Activated gamma-delta T cell (primary cell): Measurements from ENCODE around the gene ZKSCAN4.

Source experiments
- DNase-seq: peaks from one replicate; lab custom pipeline; 2025; lab: John Stamatoyannopoulos, UW
- total RNA-seq, 2 donors: gene quantifications; one replicate each; lab custom pipeline; 2026; lab: John Stamatoyannopoulos, UW

Gene ZKSCAN4
- 25.3 to 28.7 reads per million in 2 donors for total RNA-seq

DNA sequence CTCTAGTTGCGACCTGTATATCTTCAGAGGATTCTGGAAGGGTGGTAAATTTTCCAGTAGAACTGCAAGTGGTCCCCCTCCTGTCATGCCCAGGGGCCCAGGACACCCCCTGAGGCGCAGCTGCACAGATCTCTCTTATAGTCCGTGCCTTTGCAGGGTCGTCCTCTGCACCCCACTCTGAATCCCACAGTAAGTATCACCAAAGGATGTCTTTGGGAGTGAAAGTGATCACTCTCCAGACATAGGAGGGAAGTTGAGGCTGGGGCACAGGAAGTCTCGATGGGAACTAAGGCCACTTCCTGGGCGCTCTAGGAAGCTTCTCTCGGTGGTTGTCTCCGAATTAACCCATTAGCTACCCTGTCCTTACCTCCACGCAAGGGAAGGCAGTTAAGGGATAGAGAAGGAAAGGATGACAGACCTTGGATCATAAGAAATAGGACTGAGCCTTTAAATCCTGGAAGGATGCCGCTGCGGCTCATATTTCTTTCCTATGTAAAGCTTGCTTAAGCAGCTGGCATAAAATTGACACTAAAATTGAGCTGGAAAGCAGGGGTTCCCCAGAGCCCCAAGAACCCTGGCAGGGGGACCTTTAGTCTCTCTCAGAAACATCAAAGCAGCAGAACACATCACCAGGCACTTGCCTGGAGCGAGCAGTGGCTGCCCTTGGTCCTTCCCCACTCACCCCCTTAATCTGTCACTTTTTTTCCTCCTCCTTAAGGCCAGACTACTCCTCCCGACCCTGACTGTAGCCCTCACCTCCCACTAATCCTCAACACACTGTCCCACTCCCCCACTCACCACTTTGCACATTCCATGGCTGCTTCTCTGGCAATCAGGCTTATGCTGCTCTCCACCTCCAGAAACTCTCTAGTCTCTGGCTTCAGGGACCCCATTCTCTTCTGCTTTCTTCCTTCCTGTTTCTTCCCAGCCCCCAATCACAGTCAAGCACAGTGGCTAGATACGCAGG is at the start of gene ZKSCAN4:
TSS of gene ZKSCAN4 (minus strand) at position 261 of the 967 bp plus-strand sequence. CDS start 289 bp downstream, outside the sequence.
- DNase-seq: no peak

DNA sequence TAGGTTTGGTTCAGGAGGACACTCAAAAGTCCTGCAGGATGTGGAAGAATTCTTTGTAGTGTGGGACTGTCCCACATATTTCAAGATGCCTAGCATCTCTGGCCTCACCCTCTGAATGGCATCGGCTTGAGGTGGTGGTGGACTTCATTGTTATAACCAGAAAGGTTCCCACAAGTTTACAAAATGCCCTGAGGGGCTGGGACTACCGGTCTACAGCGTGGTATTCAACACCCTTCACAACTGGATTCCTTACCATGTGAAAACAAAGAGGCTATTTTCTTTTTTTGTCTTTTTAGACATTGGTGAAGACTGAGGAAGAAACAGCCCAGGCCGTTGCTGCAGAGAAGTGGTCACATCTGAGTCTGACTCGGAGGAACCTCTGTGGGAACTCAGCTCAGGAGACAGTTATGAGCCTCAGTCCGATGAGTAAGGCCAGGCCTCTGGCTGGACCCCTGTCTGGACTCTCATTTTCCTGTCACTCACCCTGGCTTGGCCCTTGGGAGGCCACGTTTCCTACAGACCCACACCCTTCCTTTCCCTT is 44.5 kb upstream of the ZKSCAN4 start:
- DNase-seq: no peak

DNA sequence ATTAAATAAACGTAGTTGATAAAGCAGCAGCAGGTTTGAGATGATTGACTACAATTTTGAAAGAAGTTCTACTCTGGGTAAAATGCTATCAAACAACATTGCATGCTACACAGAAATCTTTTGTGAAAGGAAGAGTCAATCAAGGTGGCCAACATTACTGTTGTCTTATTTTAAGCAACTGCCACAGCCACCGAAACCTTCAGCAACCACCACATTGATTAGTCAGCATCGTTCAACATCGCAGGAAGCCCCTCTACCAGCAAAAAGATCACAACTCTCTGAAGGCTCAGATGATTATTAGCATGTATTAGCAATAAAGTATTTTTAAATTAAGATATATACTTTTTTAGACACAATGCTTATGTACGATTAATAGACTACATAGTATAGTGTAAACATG is 43.3 kb upstream of the ZKSCAN4 start:
- no peak for DNase-seq

DNA sequence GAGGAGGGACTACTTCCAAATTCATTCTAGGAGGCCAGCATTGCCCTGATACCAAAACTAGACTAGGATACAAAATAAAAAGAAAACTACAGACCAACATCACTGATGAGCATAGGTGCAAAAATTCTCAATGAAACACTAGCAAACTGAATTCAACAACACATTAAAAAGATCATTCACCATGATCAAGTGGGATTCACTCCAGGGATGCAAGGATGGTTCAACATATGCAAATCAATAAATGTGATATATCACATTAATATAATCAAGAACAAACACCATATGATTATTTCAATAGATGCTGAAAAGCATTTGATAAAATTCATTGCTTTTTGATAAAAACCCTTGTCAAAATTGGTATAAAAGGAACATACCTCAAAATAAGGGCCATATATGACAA is 39.5 kb upstream of the ZKSCAN4 start:
- no peak for DNase-seq

DNA sequence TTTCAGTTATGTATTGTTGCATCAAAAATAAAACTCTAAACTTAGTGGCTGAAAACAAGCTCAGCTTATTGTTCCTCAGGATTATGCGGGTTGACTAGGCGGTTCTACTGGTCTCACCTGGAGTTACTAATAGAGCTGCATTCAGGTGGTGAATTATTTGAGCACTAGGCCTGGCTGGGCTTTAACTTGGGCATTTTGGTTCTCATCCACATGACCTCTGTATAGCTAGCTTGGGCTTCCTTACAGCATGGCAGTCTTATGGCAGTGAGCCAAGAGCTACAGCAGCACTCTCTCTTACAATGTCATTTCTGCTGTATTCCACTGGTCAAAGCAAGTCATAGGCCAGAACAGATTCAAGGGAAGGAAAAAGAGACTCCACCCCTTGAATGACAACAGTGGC is 30.9 kb upstream of the ZKSCAN4 start:
- no peak for DNase-seq

DNA sequence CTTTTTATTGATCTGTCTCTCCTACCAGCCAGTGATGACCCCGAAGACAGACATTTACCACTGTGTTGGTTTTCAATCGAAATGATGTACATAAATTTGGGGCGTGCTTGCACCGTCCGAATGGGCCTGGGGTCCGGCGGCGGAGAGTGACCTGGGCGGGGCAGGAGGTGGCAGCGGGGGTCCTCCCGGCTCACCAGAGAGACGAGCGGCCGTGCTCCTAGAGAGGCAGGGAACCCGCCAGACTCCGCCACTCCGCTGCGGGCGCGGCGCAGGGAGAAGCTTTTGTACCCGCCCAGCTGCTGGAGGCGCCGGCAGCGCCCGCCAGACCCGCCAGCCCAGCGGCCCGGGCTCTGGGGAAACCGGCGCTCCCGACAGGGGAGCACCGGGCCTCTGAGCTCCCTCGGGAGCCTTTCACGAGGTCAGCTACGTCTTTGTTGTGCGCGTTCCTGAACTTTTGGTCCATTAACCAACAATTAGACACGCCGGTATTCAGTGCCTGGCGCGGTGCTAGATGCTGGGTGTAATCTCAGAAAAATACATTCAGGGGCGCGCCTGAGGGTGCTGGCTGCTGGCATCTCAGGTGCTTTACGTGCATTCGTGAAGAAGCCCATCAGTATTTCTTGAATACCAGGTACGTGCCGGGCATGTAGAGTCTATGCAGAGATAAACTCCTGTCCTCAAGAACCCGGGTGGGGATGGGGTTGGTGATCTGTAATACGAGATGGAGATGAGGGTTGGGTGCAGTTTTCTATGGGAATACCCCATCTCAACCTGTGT is 29.4 kb upstream of the ZKSCAN4 start, which contains the start of gene PGBD1:
TSS of gene PGBD1 (plus strand) at position 285 of the 777 bp plus-strand sequence. CDS start 2,242 bp downstream, outside the sequence.
- no peak for DNase-seq

DNA sequence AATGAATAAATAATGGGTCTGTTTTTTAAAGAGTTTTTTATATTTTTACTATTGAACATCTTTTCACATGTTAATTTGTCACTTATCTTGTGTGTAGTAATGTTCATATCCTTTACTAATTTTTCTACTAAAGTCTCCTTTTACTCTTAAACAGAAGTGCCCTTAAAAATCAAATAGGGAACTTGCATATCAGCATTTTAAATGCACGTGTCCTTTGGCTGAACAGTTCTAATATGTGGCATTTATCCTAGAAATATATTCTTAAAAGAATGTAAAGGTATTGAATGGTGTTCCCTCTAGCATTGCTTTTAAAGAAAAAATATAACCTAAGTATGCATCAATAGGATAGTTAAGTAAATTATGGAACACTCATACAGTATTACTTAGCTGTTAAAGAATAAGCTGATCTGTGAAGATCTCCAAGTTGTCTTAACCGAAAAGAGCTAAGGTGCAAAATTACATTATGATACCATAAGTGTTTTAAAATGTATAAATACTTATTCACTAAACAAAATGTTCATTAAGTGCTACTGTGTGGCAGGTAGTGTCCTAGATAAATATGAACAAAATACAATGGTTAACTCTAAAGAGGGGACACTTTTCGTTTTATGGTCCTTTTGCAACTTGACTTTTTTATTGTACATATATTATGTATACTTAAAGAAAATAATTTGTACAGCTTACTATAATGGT is 28.7 kb upstream of the ZKSCAN4 start:
- no peak for DNase-seq

DNA sequence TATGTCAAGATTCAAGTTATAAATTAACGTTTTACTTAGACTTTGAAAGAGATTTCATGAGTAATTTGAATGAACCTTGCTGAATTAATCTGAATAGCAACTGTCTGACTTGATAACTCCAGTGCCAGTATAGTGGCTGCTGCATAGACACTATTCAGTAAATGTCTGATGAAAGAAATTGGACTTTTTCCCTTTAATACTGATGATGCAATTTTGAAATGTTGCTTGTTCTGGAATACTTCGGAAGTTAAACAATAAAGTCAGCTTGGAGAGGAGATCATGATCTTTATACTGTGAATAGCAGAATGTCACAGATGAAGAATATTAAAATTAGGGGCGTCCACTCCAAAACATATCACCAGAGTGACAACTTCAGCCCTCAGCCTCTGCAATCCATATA is 25.7 kb upstream of the ZKSCAN4 start:
- no peak for DNase-seq

DNA sequence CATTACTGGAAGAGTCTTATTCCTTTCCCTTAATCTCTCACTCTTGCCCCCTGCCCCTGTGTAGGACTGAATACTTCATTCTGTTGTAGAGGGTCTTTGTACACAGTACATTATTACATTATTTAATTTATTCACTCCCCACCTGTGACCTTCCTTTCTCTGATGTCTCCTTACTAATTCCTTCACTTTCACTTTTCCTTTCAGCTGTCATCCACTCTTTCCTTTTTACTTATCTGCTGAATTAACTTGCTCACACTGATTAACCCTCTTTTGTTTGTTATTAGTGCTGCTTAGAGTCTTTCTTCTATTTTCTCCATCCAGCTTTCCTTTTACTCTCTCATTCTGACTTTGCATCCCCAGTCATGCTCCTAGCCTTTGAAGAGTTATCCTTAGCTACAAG is 22.8 kb upstream of the ZKSCAN4 start:
- no peak for DNase-seq

DNA sequence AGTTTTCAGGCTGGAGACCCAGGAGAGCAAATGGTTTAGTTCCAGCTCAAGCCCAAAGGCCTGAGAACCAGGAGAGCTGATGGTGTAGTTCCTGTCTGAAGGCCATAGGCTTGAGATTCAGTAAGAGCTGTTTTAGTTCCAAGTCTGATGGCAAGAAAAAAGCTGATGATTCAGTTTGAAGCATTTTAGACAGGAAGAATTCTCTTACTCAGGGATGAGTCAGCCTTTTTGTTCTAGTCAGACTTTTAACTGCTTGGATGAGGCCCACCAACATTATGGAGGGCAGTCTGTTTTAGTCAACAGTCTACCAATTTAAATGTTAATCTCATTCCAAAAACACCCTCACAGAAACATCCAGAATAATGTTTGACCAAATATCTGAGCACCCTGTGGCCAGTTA is 17.4 kb upstream of the ZKSCAN4 start:
- no peak for DNase-seq

DNA sequence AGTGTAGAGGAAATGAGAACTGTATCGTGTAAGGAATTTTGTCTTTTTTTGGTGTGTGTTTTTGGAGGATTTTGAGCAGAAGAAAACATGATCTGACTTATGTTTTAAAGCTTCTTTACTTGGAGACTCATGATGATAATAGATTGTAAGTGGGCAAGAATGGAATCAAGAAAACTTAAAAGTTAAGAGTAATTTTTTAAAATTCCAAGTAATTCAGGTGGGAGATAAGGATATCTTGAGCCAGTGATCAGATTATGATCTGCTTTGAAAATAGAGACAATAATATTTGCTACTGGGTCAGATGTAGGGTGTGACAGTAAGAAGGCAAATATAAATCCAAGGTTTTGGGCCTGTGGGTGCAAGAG is 15.6 kb upstream of the ZKSCAN4 start:
- DNase-seq: no peak

DNA sequence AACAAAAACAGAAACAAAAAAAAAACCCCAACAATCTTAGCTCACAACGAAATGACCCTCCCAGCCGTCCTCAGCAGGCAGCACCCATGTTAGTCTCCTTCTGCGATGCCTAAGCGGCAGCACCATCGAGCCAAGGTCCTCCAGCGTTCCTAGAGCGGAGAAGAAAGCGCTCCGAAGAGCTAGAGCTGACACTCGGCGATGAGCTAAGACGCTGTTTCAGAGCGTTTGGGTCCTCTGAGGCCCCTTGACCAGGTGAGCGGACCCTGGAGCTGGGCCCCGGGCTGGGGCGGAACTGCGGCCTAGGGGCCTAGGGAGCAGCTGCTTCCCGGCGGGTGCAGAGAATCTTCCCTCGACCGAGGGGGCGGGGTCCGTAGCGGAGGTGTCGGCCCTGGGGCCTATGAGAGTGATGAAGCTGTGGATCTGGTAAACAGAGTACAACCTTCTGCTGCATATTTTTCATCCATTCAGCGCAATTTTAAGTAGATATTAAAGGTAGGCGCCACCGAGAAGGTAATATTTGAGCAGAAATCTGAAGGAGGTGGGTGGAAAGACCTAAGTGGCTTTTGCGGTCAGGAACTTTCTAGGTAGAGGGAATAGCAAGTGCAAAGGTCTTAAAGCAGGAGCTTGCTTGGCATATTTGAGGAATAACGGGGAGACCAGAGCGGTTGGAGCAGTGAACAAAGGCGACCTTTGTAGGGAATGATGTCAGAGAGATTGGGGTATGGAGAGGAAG is 15.1 kb upstream of the ZKSCAN4 start, which contains the start of gene ZSCAN26:
TSS of gene ZSCAN26 (plus strand) at position 182 of the 733 bp plus-strand sequence. CDS start 4,777 bp downstream, outside the sequence.
- DNase-seq: peak; percentile 34

DNA sequence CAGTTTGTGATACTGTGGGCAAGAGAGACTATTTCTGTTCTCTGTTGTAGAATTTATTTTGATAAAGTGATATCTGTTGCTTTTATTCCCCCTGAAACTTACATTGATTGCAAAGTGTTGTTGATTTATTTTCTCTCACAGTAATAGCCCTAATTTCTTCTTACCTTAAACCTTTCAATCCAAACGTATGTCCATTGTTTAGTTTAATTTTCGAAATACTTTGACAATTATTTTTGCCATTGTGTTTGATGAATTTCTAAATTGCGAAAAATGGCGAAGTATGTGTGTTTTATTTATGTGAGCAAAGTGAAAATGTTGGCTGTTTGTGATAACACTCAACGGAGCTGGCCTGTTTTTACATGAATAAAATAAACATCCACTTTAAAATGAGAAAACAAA is 14.5 kb upstream of the ZKSCAN4 start:
- DNase-seq: no peak

DNA sequence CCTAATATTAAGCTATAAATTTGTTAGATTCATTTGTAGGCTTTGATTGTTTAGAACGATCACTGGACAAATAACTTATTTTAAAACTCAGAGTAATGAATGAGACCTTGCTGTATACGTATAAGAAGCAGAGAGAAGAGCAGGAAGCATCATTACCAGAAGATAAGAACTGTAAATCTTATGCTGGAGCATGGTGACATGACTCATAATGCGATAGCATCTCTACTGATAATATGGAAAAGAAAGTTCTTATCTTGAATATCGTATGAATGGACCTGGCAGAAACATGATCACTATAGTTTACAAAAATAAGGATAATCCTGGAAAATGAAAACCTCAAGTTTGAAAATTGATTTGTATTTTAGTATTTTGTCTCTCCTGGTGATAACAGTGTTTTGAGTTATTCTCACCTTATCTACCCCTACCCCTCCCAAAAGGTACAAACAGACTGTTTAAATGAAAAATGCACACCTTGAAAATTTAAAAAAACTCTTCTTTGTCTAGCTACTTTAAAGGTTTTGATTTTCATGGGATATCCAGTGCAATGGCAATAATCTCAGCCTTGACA is 12.8 kb upstream of the ZKSCAN4 start:
- DNase-seq: no peak

DNA sequence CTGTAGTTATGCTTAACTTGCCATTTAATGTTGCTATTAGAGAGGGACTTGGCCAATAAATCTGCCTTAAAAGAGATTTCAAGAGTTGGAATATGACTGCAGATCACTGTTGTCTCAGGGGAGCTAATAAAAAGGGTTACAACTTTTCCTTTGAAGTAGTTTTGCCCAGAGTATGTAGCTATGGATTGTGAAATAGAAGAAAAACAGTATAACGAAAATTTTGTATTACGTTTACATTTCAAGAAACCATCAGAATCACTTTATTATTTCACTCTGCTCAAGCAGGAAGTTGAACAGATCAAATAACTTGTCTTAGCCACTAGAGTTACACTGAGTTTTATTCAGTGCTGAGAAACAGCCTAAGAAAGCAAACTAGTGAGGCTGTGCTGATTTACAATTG is 11.9 kb upstream of the ZKSCAN4 start:
- no peak for DNase-seq

DNA sequence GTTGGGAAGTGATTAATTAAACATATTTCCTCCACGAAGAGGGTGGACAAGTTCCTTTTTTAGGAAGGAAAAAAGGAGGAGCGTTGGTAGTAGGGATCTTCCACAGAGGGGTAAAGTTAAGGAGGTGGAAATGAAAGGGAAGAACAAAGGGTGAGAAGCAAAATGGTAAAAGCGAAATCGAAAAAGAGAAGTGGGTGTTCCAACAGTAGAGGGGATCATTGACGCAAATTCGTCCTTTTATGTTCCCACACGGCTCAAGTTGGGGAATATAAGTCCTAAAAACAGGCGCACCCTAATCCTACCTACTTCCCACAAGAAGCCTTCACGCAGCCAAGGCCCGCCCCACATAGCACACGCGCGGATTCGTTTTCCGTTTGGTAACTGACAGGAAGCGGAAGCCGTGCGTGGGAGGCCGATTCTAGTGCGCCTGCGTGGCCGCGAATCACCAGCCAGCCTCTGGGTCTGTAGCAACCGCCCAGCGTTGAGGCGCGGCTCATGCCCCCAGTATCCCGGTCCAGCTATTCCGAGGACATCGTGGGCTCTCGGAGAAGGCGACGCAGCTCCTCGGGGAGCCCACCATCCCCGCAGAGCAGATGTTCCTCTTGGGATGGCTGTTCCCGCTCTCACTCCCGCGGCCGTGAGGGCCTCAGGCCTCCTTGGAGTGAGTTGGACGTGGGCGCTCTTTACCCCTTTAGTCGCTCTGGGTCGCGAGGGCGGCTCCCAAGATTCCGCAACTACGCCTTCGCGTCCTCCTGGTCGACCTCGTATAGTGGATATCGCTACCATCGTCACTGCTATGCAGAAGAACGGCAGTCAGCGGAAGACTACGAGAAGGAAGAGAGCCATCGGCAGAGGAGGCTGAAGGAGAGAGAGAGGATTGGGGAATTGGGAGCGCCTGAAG is 7.1 kb upstream of the ZKSCAN4 start, which contains the start of gene NKAPL:
TSS of gene NKAPL (plus strand) at position 421 of the 901 bp plus-strand sequence. CDS start at position 496, 75 bp downstream.
- DNase-seq: no peak

DNA sequence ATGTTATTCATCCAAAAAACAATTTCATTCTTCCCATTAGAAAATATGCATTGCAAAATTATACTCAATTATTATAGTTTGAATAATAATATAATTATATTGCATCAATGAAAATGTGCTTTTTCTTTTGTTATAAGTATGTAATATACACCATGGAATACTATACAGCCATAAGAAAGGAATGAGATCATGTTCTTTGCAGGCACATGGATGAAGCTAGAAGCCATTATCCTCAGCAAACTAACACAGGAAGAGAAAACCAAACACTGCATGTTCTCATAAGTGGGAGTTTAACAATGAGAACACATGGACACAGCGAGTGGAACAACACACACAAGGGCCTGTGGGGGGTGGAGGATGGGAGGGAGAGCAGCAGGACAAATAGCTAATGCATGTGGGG is 5.0 kb upstream of the ZKSCAN4 start:
- DNase-seq: no peak

DNA sequence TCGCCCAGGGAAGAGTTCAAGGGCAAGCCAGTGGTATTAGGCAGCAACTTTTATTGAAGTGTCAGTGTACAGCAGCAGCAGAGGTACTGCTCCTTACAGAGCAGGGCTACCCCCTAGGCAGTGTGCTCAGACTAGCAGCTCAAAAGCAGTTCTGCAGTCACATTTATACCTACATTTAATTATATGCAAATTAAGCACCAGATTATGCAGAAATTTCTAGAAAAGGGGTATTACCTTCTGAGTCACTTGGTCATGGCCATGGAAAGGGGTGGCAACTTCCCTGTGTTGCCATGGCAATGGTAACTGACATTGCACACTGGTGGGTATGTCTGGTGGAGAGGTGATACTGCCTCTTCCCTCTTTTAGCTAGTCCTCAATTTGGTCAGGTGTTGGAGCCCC is 2.1 kb upstream of the ZKSCAN4 start:
- no peak for DNase-seq

DNA sequence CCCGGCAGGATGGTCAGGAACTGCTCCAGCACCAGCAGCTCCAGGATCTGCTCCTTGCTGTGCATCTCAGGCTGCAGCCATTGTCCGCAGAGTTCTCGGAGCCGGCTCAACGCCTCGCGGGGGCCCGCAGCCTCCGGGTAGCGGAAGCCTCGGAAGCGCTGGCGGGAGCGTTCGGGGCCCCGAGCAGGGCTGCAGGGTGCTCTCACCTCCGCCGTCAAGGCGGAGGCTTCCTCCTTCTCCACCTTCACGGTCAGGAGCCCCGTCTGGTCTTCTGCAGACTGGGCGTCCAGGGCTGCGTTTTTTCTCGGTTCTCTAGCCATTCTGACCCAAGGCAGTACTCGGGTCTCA is 434 bp downstream of the ZKSCAN4 start:
- DNase-seq: no peak

DNA sequence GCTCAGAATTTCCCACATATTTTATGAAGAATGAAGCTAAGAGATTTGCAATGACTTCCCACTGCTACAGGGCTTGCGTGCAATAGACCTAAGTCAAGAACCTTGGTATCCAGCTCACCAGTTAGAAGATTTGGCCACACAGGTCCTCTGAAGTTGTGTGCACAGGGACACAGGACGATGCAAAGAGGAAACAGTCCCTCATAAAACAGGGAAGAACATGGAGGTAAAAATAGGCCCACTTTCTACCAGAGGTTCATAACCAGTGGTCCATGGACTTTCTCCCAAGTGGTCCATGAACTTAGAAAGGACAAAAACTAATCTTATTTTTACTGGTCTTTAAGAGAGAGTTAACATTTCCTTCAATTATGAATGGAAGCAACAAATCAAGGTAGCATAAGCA is 1.3 kb downstream of the ZKSCAN4 start:
- DNase-seq: no peak
